ENCODE results near the gene NCK2.
A peak's percentile ranks its signal among the peaks of the same experiment; 100 is the strongest.

The NCK2 gene

GRCh38 chr2:105744909-105745853, at the start of gene NCK2:
Gene NCK2, plus strand, starts transcription at chr2:105744912. Its CDS starts 110,152 bp downstream, at chr2:105855064.
- DNase-seq (ENCODE audit: low spot score) = peak; percentile 53
- TF ChIP-seq CTCF (IDR thresholded peaks at IDR 0.05; ENCODE audit: extremely low read depth, insufficient read depth, missing control alignments) = no peak
- in situ Hi-C loops (cut with MboI; ENCODE audit: low pct_unique_long_range_greater_than_20kb, low sequenced_read_pairs, unreplicated experiment) = no loop called here

GRCh38 chr2:105697781-105698449, 46.8 kb upstream of the NCK2 start:
- DNase-seq (ENCODE audit: low spot score) = no peak
- TF ChIP-seq CTCF (IDR thresholded peaks at IDR 0.05; ENCODE audit: extremely low read depth, insufficient read depth, missing control alignments) = no peak
- in situ Hi-C loops (cut with MboI; ENCODE audit: low pct_unique_long_range_greater_than_20kb, low sequenced_read_pairs, unreplicated experiment) = no loop called here

- TF ChIP-seq CTCF (IDR thresholded peaks at IDR 0.05; ENCODE audit: extremely low read depth, insufficient read depth, missing control alignments) = no peak
Observed at GRCh38 chr2:105698820-105699219, 45.9 kb upstream of the NCK2 start.

GRCh38 chr2:105701042-105701441, 43.7 kb upstream of the NCK2 start:
- no peak for DNase-seq (ENCODE audit: low spot score)
- no peak for TF ChIP-seq CTCF (IDR thresholded peaks at IDR 0.05; ENCODE audit: extremely low read depth, insufficient read depth, missing control alignments)
- in situ Hi-C loops (cut with MboI; ENCODE audit: low pct_unique_long_range_greater_than_20kb, low sequenced_read_pairs, unreplicated experiment) = no loop called here

More at GRCh38 chr2:105698820-105699219, 45.9 kb upstream of the NCK2 start:
- in situ Hi-C loops (cut with MboI; ENCODE audit: low pct_unique_long_range_greater_than_20kb, low sequenced_read_pairs, unreplicated experiment) = no loop called here
- no peak for DNase-seq (ENCODE audit: low spot score)

- in situ Hi-C loops (cut with MboI; ENCODE audit: low pct_unique_long_range_greater_than_20kb, low sequenced_read_pairs, unreplicated experiment) = no loop called here
Observed at GRCh38 chr2:105708697-105709096, 36.0 kb upstream of the NCK2 start.

More at GRCh38 chr2:105708697-105709096, 36.0 kb upstream of the NCK2 start:
- DNase-seq (ENCODE audit: low spot score) = no peak
- TF ChIP-seq CTCF (IDR thresholded peaks at IDR 0.05; ENCODE audit: extremely low read depth, insufficient read depth, missing control alignments) = no peak
